NCI-H1092 treated with DMSO at 0.1 percent for 48 hours (cell line): Measurements from ENCODE around the gene XRCC4.

ENCODE experiments used
- DNase-seq: peaks from one replicate; lab custom pipeline; 2025; lab: John Stamatoyannopoulos, UW

XRCC4 gene

GRCh38 chr5:83387041-83387440 is 309.7 kb downstream of the XRCC4 start:
- no peak for DNase-seq

GRCh38 chr5:83388608-83389007 is 311.3 kb downstream of the XRCC4 start:
- no peak for DNase-seq

- no peak for DNase-seq
Observed at GRCh38 chr5:83392766-83393503, 315.6 kb downstream of the XRCC4 start.

GRCh38 chr5:83393504-83393866 is 316.1 kb downstream of the XRCC4 start:
- no peak for DNase-seq

- DNase-seq, result no peak
Observed at GRCh38 chr5:83394190-83394589, 316.8 kb downstream of the XRCC4 start.

GRCh38 chr5:83396662-83397061 is 319.3 kb downstream of the XRCC4 start:
- no peak for DNase-seq

GRCh38 chr5:83397658-83398057 is 320.3 kb downstream of the XRCC4 start:
- DNase-seq, result no peak

GRCh38 chr5:83400241-83400640 is 322.9 kb downstream of the XRCC4 start:
- no peak for DNase-seq

GRCh38 chr5:83400701-83401100 is 323.4 kb downstream of the XRCC4 start:
- no peak for DNase-seq

GRCh38 chr5:83401122-83401731 is 323.9 kb downstream of the XRCC4 start:
- peak; percentile 0 for DNase-seq

GRCh38 chr5:83401775-83402174 is 324.4 kb downstream of the XRCC4 start:
- no peak for DNase-seq
